GM12865 (cell line): ENCODE measurements around the gene ZNF76.

Experiments used
- DNase-seq: peaks from one replicate; pipeline ENCODE4 v3.0.0; 2010; ENCODE audit warnings: low read depth
- H3K4me3 ChIP-seq: 2 replicates; pipeline ENCODE4 v1.5.1; 2011; ENCODE audit warnings: mild to moderate bottlenecking, low read depth, low read length, control low read depth
- TF ChIP-seq, protein P1 (sequence below): IDR thresholded peaks from 2 replicates; pipeline ENCODE4 v1.5.1; 2011; ENCODE audit warnings: low read length, control low read depth, low read depth, inconsistent platforms; ENCODE audit not compliant: insufficient read depth; ENCODE audit errors: missing control alignments

ZNF76 gene

GRCh38 chr6:35273822-35274559 is 14.5 kb downstream of the ZNF76 start:
- no peak overlapping the region for H3K4me3 ChIP-seq
- DNase-seq, result no peak
- TF ChIP-seq, protein P1, sequence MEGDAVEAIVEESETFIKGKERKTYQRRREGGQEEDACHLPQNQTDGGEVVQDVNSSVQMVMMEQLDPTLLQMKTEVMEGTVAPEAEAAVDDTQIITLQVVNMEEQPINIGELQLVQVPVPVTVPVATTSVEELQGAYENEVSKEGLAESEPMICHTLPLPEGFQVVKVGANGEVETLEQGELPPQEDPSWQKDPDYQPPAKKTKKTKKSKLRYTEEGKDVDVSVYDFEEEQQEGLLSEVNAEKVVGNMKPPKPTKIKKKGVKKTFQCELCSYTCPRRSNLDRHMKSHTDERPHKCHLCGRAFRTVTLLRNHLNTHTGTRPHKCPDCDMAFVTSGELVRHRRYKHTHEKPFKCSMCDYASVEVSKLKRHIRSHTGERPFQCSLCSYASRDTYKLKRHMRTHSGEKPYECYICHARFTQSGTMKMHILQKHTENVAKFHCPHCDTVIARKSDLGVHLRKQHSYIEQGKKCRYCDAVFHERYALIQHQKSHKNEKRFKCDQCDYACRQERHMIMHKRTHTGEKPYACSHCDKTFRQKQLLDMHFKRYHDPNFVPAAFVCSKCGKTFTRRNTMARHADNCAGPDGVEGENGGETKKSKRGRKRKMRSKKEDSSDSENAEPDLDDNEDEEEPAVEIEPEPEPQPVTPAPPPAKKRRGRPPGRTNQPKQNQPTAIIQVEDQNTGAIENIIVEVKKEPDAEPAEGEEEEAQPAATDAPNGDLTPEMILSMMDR, result no peak

- TF ChIP-seq, protein P1, result no peak
- no peak overlapping the region for H3K4me3 ChIP-seq
- no peak for DNase-seq
Measured at GRCh38 chr6:35275744-35276260, 16.3 kb downstream of the ZNF76 start.

GRCh38 chr6:35278708-35279107 is 19.2 kb downstream of the ZNF76 start:
- TF ChIP-seq, protein P1, result no peak
- H3K4me3 ChIP-seq, result no peak overlapping the region
- no peak for DNase-seq

DNA sequence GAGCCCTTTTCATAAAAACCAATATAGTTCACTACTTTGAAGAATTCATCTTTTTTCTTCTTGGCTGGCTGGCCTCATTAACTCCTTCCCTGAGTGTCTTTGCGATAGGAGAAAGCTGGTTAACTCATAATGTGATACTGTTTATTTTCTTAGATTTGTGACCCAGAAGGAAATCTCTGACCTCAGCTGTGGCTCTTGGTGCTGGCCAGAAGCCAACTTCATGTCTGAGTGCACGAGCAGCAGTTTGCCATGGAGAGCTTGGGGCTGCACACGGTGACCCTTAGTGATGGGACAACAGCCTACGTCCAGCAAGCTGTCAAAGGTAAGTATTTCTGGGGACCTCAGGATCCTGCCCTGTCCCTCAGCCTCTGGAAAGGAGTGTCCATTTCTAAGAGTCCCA is 21.4 kb downstream of the ZNF76 start:
- TF ChIP-seq, protein P1, result no peak
- DNase-seq, result no peak
- no peak overlapping the region for H3K4me3 ChIP-seq

- no peak overlapping the region for H3K4me3 ChIP-seq
- TF ChIP-seq, protein P1, result no peak
- no peak for DNase-seq
Measured at GRCh38 chr6:35282472-35282871, 22.9 kb downstream of the ZNF76 start.

DNA sequence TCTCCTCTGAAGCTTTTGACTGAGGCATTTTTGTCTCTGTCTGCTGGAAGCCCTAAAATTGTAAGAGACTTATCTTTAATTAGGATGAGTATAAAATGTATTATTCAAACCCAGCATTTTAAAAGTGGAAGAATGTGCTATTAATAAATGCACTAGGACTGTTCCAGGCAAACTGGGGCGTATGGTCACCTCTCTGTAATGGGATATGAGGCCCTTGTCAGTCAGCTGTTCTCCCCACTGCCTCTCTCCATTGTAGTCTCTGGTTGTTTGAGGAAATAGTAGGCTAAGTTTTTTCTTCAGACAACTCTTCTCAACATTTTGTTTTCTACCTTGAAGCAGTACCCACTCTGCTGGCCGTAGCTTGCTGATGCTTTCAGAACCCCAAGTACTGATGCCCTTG is 23.8 kb downstream of the ZNF76 start:
- TF ChIP-seq, protein P1, result no peak
- no peak overlapping the region for H3K4me3 ChIP-seq

More for the DNA sequence above, 23.8 kb downstream of the ZNF76 start:
- no peak for DNase-seq
